Body of pancreas (tissue), 4 donors: ENCODE results near the gene H6PD. TPM values are rescaled to one million over a fixed set of nuclear protein-coding genes. Genes with fewer than 3 reads are reported as not detected.

ENCODE experiments used
- ATAC-seq: fragments of 150-250 bp; one replicate; pipeline ENCODE4 v1.9.1; 2016
- DNase-seq, 4 donors: peaks; one replicate each; pipeline ENCODE4 v3.0.0-alpha.2; 2019
- H3K27ac ChIP-seq, 4 donors: fragments of 200-600 bp; sonication (generic); 1 replicate in 3 of 4; 2 replicates in 1 of 4; pipeline versions ENCODE4 v1.5.1 to v1.6.1; 2016 to 2019; ENCODE audit warnings: mild to moderate bottlenecking in 1 of 4, mixed read lengths in 1 of 4, moderate library complexity in 1 of 4
- H3K27me3 ChIP-seq, 2 donors: fragments of 200-600 bp; sonication (generic); one replicate each; pipeline ENCODE4 v1.6.0; 2016; ENCODE audit warnings: mild to moderate bottlenecking in 1 of 2
- H3K36me3 ChIP-seq, 2 donors: fragments of 200-600 bp; sonication (generic); replicated peaks in 1 of 2; 2 replicates each; pipeline ENCODE4 v1.5.1; 2016; ENCODE audit warnings: low read depth in 2 of 2; ENCODE audit not compliant: insufficient read depth in 1 of 2
- H3K4me1 ChIP-seq: fragments of 200-600 bp; sonication (generic); one replicate; pipeline ENCODE4 v1.6.0; 2016
- H3K4me3 ChIP-seq, 2 donors: fragments of 200-600 bp; sonication (generic); 1 replicate in 1 of 2; 2 replicates in 1 of 2; pipeline ENCODE4 v1.5.1; 2016 to 2019
- H3K9me3 ChIP-seq, 3 donors: fragments of 200-600 bp; sonication (generic); 1 replicate in 2 of 3; 2 replicates in 1 of 3; pipeline ENCODE4 v1.5.1; 2016
- POLR2A ChIP-seq, 3 donors: fragments of 450-650 bp; IDR thresholded peaks; one replicate each; pipeline ENCODE4 v1.6.1; 2016; ENCODE audit warnings: antibody characterized with exemption in 3 of 3, mild to moderate bottlenecking in 2 of 3
- WGBS, 2 donors: methylation state at CpG; one replicate each; pipeline ENCODE4 v1.1.5; 2017; 5-methylcytosine and 5-hydroxymethylcytosine counted together
- intact Hi-C: fragments of 100-400 bp; cut with DNase I; formaldehyde crosslinking; loops from one replicate; pipeline ENCODE4 v1.15.1; 2023
- total RNA-seq, 2 donors: library from RNA; depleted of rRNA; stranded (reverse); fragments of >200 nt; gene quantifications; one replicate each; pipeline ENCODE4 v1.1.0, GENCODE V29; 2016
- TF ChIP-seq, protein P1 (sequence below), 7 experiments: fragments of 450-650 bp in 4 of 7; fragments of 200-600 bp in 3 of 7; sonication (generic) in 3 of 7; IDR thresholded peaks; one replicate each; pipeline ENCODE4 v1.5.1; 2016 to 2019; ENCODE audit warnings: antibody characterized with exemption in 7 of 7

Gene H6PD
- total RNA-seq, 2 donors from 2014 or later, result 24.1 to 35.6 TPM

DNA sequence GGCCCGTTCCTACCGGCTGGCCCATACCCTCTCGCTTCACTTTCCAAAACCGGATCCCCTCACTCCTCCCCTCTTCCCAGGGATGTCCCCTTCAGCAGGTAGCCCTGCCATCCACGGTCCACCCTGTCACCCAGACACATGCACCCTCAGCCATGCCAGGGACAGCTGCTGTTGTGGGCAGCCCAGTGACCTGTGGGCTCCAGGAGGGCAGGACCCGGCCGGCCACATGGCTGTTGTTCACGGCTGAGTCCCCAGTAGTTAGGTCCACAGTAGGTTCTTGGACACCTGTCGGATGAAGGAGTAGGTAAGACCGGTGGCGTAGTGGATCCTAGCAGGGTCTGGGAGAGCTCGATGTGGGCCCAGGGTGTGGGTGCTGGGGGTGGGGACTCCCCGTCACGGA is 70.6 kb downstream of the H6PD start:
- peaks cover 61% of the 10 kb centered on the region for H3K4me1 ChIP-seq
- intact Hi-C loops, result no loop called here
- WGBS, 2 donors, result 74% methylated on average over 13 to 14 of the region's 14 CpGs

DNA sequence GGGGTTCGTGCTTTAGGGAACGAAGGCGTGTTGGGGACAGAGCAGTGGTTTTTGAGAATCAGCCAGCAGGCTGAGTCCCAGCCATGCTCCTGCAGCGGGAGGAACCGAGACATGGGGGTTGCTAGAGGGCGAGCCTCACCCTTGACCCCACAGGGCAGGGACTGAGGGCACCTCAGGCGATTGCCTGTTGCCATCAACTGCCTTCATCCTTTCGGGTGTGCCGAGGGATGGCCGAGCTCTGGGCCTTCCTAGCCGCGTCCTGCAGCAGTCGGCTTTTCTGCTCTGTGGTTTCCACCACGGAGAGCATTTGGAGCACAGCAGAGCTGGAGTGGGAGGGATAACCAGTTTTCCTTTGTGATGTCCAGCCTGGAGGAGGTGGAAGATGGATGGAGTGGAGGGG is 71.4 kb downstream of the H6PD start:
- WGBS, 2 donors, result 85 to 89% methylated on average over 11 to 14 of the region's 14 CpGs

More for the DNA sequence above, 70.6 kb downstream of the H6PD start:
- Histone ChIP-seq H3K27me3 (no peaks in the 10 kb centered on the region), H3K9me3 (no peaks in the 10 kb centered on the region), H3K36me3 (no peaks in the 10 kb centered on the region), H3K4me3 (no peak overlapping the region), H3K27ac (no peak overlapping the region)
- peak; percentile 10 for ATAC-seq
- TF ChIP-seq POLR2A (IDR thresholded peaks at IDR 0.05), result no peak
- TF ChIP-seq, protein P1, sequence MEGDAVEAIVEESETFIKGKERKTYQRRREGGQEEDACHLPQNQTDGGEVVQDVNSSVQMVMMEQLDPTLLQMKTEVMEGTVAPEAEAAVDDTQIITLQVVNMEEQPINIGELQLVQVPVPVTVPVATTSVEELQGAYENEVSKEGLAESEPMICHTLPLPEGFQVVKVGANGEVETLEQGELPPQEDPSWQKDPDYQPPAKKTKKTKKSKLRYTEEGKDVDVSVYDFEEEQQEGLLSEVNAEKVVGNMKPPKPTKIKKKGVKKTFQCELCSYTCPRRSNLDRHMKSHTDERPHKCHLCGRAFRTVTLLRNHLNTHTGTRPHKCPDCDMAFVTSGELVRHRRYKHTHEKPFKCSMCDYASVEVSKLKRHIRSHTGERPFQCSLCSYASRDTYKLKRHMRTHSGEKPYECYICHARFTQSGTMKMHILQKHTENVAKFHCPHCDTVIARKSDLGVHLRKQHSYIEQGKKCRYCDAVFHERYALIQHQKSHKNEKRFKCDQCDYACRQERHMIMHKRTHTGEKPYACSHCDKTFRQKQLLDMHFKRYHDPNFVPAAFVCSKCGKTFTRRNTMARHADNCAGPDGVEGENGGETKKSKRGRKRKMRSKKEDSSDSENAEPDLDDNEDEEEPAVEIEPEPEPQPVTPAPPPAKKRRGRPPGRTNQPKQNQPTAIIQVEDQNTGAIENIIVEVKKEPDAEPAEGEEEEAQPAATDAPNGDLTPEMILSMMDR (IDR thresholded peaks at IDR 0.05), result no peak
- peak in 2 of 4 donors; percentile 36 to 48 for DNase-seq

DNA sequence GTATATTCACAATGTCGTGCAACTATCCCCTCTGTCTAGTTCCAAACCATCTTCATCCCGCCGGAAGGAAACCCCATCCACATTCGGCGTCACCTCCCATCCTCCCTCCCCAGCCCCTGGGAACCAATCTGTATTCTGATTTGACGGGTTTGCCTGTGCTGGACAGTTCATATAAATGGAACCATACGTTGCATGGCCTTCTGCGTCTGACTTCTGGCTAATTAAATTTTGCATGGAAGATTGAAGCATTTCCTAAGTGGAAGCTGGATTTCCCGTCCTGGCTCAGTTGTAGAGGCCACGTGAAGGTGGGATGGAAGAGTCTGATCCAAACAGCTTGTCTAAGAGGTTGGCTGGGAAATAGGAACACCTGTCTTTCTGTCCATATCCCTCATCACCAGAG is 72.7 kb downstream of the H6PD start:
- no peak for DNase-seq
- no peaks in the 10 kb centered on the region for H3K9me3 ChIP-seq
- no peaks in the 10 kb centered on the region for H3K27me3 ChIP-seq
- peaks cover 50% of the 10 kb centered on the region for H3K4me1 ChIP-seq
- no peak for TF ChIP-seq POLR2A (IDR thresholded peaks at IDR 0.05)
- TF ChIP-seq, protein P1 (IDR thresholded peaks at IDR 0.05), result no peak
- no peak for ATAC-seq
- intact Hi-C loops, result no loop called here
- no peak overlapping the region for H3K4me3 ChIP-seq
- 93 to 95% methylated on average over 10 of the region's 10 CpGs for WGBS, 2 donors
- H3K36me3 ChIP-seq, result no peaks in the 10 kb centered on the region
- H3K27ac ChIP-seq, result no peak overlapping the region

More for the DNA sequence above, 71.4 kb downstream of the H6PD start:
- ATAC-seq (no peak), DNase-seq (no peak)
- H3K4me1 ChIP-seq, result peaks cover 59% of the 10 kb centered on the region
- H3K36me3 ChIP-seq, result no peaks in the 10 kb centered on the region
- H3K4me3 ChIP-seq, result no peak overlapping the region
- TF ChIP-seq, protein P1 (IDR thresholded peaks at IDR 0.05), result no peak
- TF ChIP-seq POLR2A (IDR thresholded peaks at IDR 0.05), result no peak
- H3K9me3 ChIP-seq, result no peaks in the 10 kb centered on the region
- intact Hi-C loops, result no loop called here
- no peaks in the 10 kb centered on the region for H3K27me3 ChIP-seq
- H3K27ac ChIP-seq, result no peak overlapping the region

DNA sequence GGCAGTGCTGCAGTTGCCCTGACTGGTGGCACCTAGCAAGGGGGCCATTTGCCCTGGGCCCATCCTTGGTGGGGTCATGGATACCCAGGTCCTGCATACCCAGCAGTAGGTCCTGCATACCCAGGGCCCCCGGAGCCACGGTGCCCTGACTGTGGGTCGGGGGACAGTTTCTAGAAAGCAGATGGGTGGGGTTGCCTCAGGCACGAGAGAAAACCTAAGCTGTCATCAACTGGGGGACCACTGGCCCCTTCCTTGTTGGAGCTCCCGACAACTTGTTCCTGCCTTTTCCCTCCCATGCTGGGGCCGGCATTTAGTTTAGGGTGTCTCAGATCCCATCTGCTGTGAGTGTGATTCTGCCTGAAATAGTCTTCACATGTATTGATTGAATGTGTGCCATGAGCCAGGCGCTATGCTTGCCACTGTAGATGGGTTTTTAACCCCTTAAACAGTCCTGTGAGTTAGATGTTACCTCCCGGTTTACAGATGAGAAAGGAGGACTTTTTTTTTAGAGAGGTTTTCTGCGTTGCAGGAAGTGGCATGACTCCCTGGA is 73.7 kb downstream of the H6PD start:
- no peak for TF ChIP-seq POLR2A (IDR thresholded peaks at IDR 0.05)
- TF ChIP-seq, protein P1 (IDR thresholded peaks at IDR 0.05), result no peak
- no peak overlapping the region for H3K27ac ChIP-seq
- peaks cover 40% of the 10 kb centered on the region for H3K4me1 ChIP-seq
- no peaks in the 10 kb centered on the region for H3K9me3 ChIP-seq
- WGBS, 2 donors, result 66 to 72% methylated on average over 5 to 7 of the region's 9 CpGs
- intact Hi-C loops, result no loop called here
- no peak for ATAC-seq
- no peaks in the 10 kb centered on the region for H3K27me3 ChIP-seq
- H3K36me3 ChIP-seq, result no peaks in the 10 kb centered on the region
- H3K4me3 ChIP-seq, result no peak overlapping the region
- no peak for DNase-seq

DNA sequence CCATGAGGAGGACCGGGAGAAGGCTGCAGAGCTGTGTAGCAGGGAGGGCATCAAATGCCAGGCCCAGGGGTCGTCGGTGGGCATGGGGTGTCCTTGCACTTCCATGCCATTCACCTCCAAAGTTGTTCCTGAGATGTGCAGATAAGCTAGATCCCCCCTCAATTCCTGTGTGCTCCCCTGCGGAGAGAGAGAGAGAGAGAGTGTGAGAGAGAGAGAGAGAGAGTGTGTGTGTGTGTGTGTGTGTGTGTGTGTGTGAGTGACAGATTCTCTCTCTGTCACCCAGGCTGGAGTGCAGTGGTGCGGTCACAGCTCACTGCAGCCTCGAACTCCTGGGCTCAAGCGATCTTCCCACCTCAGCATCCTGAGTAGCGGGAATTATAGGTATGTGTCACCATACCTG is 74.5 kb downstream of the H6PD start:
- TF ChIP-seq, protein P1 (IDR thresholded peaks at IDR 0.05), result no peak
- no peak for TF ChIP-seq POLR2A (IDR thresholded peaks at IDR 0.05)
- intact Hi-C loops, result no loop called here
- WGBS, 2 donors, result 78 to 92% methylated on average over 4 to 8 of the region's 8 CpGs
- Histone ChIP-seq H3K27me3 (no peaks in the 10 kb centered on the region), H3K4me1 (peaks cover 33% of the 10 kb centered on the region), H3K36me3 (no peaks in the 10 kb centered on the region), H3K27ac (no peak overlapping the region), H3K4me3 (no peak overlapping the region), H3K9me3 (no peaks in the 10 kb centered on the region)
- DNase-seq (no peak), ATAC-seq (no peak)
